EH (cell line): ENCODE results near the gene PDE4D.

ENCODE experiments used
- DNase-seq: peaks from one replicate; pipeline ENCODE4 v3.0.0-alpha.2; 2015; ENCODE audit warnings: low read depth

Gene PDE4D

GRCh38 chr5:59741599-59741998, 151.9 kb downstream of the PDE4D start:
- no peak for DNase-seq

GRCh38 chr5:59738024-59738423, 155.5 kb downstream of the PDE4D start:
- no peak for DNase-seq

GRCh38 chr5:59732806-59733205, 160.7 kb downstream of the PDE4D start:
- no peak for DNase-seq

- no peak for DNase-seq
Measured at GRCh38 chr5:59732301-59732700, 161.2 kb downstream of the PDE4D start.

- no peak for DNase-seq
Measured at GRCh38 chr5:59731809-59732208, 161.7 kb downstream of the PDE4D start.

GRCh38 chr5:59729820-59730219, 163.7 kb downstream of the PDE4D start:
- DNase-seq, result no peak

- DNase-seq, result no peak
Measured at GRCh38 chr5:59729357-59729756, 164.2 kb downstream of the PDE4D start.

GRCh38 chr5:59728356-59728755, 165.2 kb downstream of the PDE4D start:
- DNase-seq, result no peak

- DNase-seq, result no peak
Measured at GRCh38 chr5:59727186-59727585, 166.3 kb downstream of the PDE4D start.

- peak; percentile 79 for DNase-seq
Measured at GRCh38 chr5:59725392-59725767, 168.1 kb downstream of the PDE4D start.

- DNase-seq, result peak; percentile 56
Measured at GRCh38 chr5:59724482-59725391, 168.8 kb downstream of the PDE4D start.

- DNase-seq, result peak; percentile 19
Measured at GRCh38 chr5:59722874-59723273, 170.7 kb downstream of the PDE4D start.

- DNase-seq, result no peak
Measured at GRCh38 chr5:59721741-59722140, 171.8 kb downstream of the PDE4D start.

- no peak for DNase-seq
Measured at GRCh38 chr5:59720063-59720462, 173.5 kb downstream of the PDE4D start.

GRCh38 chr5:59716966-59717500, 176.5 kb downstream of the PDE4D start:
- no peak for DNase-seq

GRCh38 chr5:59716029-59716428, 177.5 kb downstream of the PDE4D start:
- no peak for DNase-seq

- no peak for DNase-seq
Measured at GRCh38 chr5:59715228-59715627, 178.3 kb downstream of the PDE4D start.

- no peak for DNase-seq
Measured at GRCh38 chr5:59713498-59713844, 180.1 kb downstream of the PDE4D start.

- peak; percentile 18 for DNase-seq
Measured at GRCh38 chr5:59712836-59713497, 180.6 kb downstream of the PDE4D start.

- peak; percentile 28 for DNase-seq
Measured at GRCh38 chr5:59711310-59711709, 182.2 kb downstream of the PDE4D start.

GRCh38 chr5:59709846-59710245, 183.7 kb downstream of the PDE4D start:
- DNase-seq, result peak; percentile 74

GRCh38 chr5:59709346-59709821, 184.1 kb downstream of the PDE4D start:
- peak; percentile 11 for DNase-seq

GRCh38 chr5:59704936-59705335, 188.6 kb downstream of the PDE4D start:
- DNase-seq, result no peak
